Transverse colon (tissue), 4 donors: ENCODE measurements around the gene NCBP3. TPM values are rescaled to one million over a fixed set of nuclear protein-coding genes. Genes with fewer than 3 reads are reported as not detected.

Experiments used
- DNase-seq: peaks from one replicate; pipeline ENCODE4 v3.0.0-alpha.2; 2019
- H3K27ac ChIP-seq, 4 donors: fragments of 200-600 bp; sonication (generic); 2 replicates each; pipeline ENCODE4 v1.5.1; 2016 to 2018; ENCODE audit warnings: inconsistent platforms in 4 of 4
- H3K27me3 ChIP-seq: fragments of 200-600 bp; sonication (generic); 2 replicates; pipeline ENCODE4 v1.5.1; 2017; ENCODE audit warnings: inconsistent platforms
- H3K36me3 ChIP-seq, 4 donors: fragments of 200-600 bp; sonication (generic); 2 replicates each; pipeline ENCODE4 v1.5.1; 2017 to 2019; ENCODE audit warnings: inconsistent platforms in 4 of 4
- H3K4me1 ChIP-seq, 4 donors: fragments of 200-600 bp; sonication (generic); 2 replicates each; pipeline ENCODE4 v1.5.1; 2017 to 2020; ENCODE audit warnings: inconsistent platforms in 4 of 4
- H3K4me3 ChIP-seq, 4 donors: fragments of 200-600 bp; sonication (generic); 1 replicate in 1 of 4; 2 replicates in 3 of 4; pipeline versions ENCODE4 v1.5.1 to v1.6.1; 2017 to 2019; ENCODE audit warnings: inconsistent platforms in 4 of 4
- H3K9me3 ChIP-seq, 2 donors: fragments of 200-600 bp; sonication (generic); 2 replicates each; pipeline ENCODE4 v1.5.1; 2017 to 2019; ENCODE audit warnings: inconsistent platforms in 2 of 2
- CTCF ChIP-seq, 5 experiments: fragments of 200-600 bp in 3 of 5; fragments of 450-650 bp in 2 of 5; sonication (generic) in 3 of 5; IDR thresholded peaks; 1 replicate in 2 of 5; 2 replicates in 3 of 5; pipeline ENCODE4 v1.5.1; 2016 to 2017; ENCODE audit warnings: antibody characterized with exemption in 5 of 5, inconsistent platforms in 3 of 5, mild to moderate bottlenecking in 2 of 5, moderate library complexity in 1 of 5
- EP300 ChIP-seq: sonication (generic); formaldehyde crosslinking; IDR thresholded peaks from one replicate; pipeline ENCODE4 v1.6.1; 2017; ENCODE audit warnings: antibody characterized with exemption, low read depth
- POLR2A ChIP-seq: fragments of 450-650 bp; IDR thresholded peaks from one replicate; pipeline ENCODE4 v1.6.1; 2016; ENCODE audit warnings: antibody characterized with exemption, mild to moderate bottlenecking, moderate library complexity
- POLR2AphosphoS5 ChIP-seq, 3 donors: sonication (generic); formaldehyde crosslinking; IDR thresholded peaks; one replicate each; pipeline ENCODE4 v1.6.1; 2016; ENCODE audit warnings: antibody characterized with exemption in 3 of 3
- WGBS, 2 donors: methylation state at CpG; one replicate each; pipeline ENCODE4 v1.1.5; 2018; ENCODE audit warnings: low coverage in 1 of 2; 5-methylcytosine and 5-hydroxymethylcytosine counted together
- in situ Hi-C, 4 donors: fragments of 200-750 bp; cut with MboI; loops; one replicate each; pipeline versions ENCODE4 v1.15.0 to v1.15.1; 2017; ENCODE audit warnings: low sequenced_read_pairs in 3 of 4, low pct_ligation_motif_present in 1 of 4, low pct_unique_long_range_greater_than_20kb in 1 of 4
- intact Hi-C: fragments of 100-400 bp; cut with DNase I; formaldehyde crosslinking; loops from one replicate; pipeline ENCODE4 v1.15.1; 2023; ENCODE audit warnings: low total_unique reads
- total RNA-seq, 4 donors: library from RNA; depleted of rRNA; stranded (reverse); fragments of >200 nt; gene quantifications; one replicate each; pipeline ENCODE4 v1.1.0, GENCODE V29; 2016

NCBP3 gene
- total RNA-seq, 4 donors from 2014 or later, result 28.9 to 55.6 (median 45.8) TPM

- DNase-seq, result no peak
- intact Hi-C loops (no loop called here), in situ Hi-C loops (no loop called here)
- Histone ChIP-seq H3K4me1 (no peaks in the 10 kb centered on the region), H3K9me3 (no peaks in the 10 kb centered on the region), H3K36me3 (no peaks in the 10 kb centered on the region), H3K4me3 (no peak overlapping the region), H3K27ac (no peak overlapping the region), H3K27me3 (no peaks in the 10 kb centered on the region)
- TF ChIP-seq POLR2AphosphoS5 (IDR thresholded peaks at IDR 0.05), result no peak
- no peak for TF ChIP-seq EP300
- no peak for TF ChIP-seq POLR2A
- TF ChIP-seq CTCF (IDR thresholded peaks at IDR 0.05), result no peak
- 96 to 100% methylated on average over 1 to 3 of the region's 3 CpGs for WGBS, 2 donors
Measured at GRCh38 chr17:3773966-3774365, 72.1 kb downstream of the NCBP3 start.

GRCh38 chr17:3773511-3773910, 72.5 kb downstream of the NCBP3 start:
- Histone ChIP-seq H3K27ac (no peak overlapping the region), H3K4me3 (no peak overlapping the region), H3K9me3 (no peaks in the 10 kb centered on the region), H3K27me3 (no peaks in the 10 kb centered on the region), H3K36me3 (no peaks in the 10 kb centered on the region), H3K4me1 (no peaks in the 10 kb centered on the region)
- in situ Hi-C loops, result no loop called here
- intact Hi-C loops, result no loop called here
- TF ChIP-seq POLR2A, result no peak
- no peak for TF ChIP-seq POLR2AphosphoS5 (IDR thresholded peaks at IDR 0.05)
- no peak for TF ChIP-seq CTCF (IDR thresholded peaks at IDR 0.05)
- no peak for TF ChIP-seq EP300
- WGBS, 2 donors, result 54 to 57% methylated on average over 4 to 5 of the region's 5 CpGs
- DNase-seq, result no peak

GRCh38 chr17:3772764-3773163, 73.3 kb downstream of the NCBP3 start:
- intact Hi-C loops, result no loop called here

GRCh38 chr17:3771140-3771539, 74.9 kb downstream of the NCBP3 start:
- 60 to 78% methylated on average over 1 to 16 of the region's 16 CpGs for WGBS, 2 donors
- H3K36me3 ChIP-seq, result no peaks in the 10 kb centered on the region
- TF ChIP-seq POLR2A, result no peak
- TF ChIP-seq POLR2AphosphoS5 (IDR thresholded peaks at IDR 0.05), result no peak
- TF ChIP-seq EP300, result no peak
- no peak for TF ChIP-seq CTCF (IDR thresholded peaks at IDR 0.05)
- no peak for DNase-seq
- no peaks in the 10 kb centered on the region for H3K9me3 ChIP-seq
- H3K27me3 ChIP-seq, result no peaks in the 10 kb centered on the region
- intact Hi-C loops, result no loop called here
- in situ Hi-C loops, result no loop called here
- no peak overlapping the region for H3K27ac ChIP-seq
- H3K4me3 ChIP-seq, result no peak overlapping the region
- H3K4me1 ChIP-seq, result no peaks in the 10 kb centered on the region

More at GRCh38 chr17:3772764-3773163, 73.3 kb downstream of the NCBP3 start:
- TF ChIP-seq POLR2A, result no peak
- TF ChIP-seq POLR2AphosphoS5 (IDR thresholded peaks at IDR 0.05), result no peak
- no peak for TF ChIP-seq CTCF (IDR thresholded peaks at IDR 0.05)
- no peak for TF ChIP-seq EP300
- Histone ChIP-seq H3K9me3 (no peaks in the 10 kb centered on the region), H3K27me3 (no peaks in the 10 kb centered on the region), H3K36me3 (no peaks in the 10 kb centered on the region), H3K4me1 (no peaks in the 10 kb centered on the region), H3K27ac (no peak overlapping the region), H3K4me3 (no peak overlapping the region)
- in situ Hi-C loops, result no loop called here
- no peak for DNase-seq
- WGBS, 2 donors, result 78 to 79% methylated on average over 6 to 12 of the region's 12 CpGs
